Keratinocyte (primary cell): ENCODE measurements around the gene NUP214. TPM values are rescaled to one million over a fixed set of nuclear protein-coding genes. Genes with fewer than 3 reads are reported as not detected.

ENCODE experiments used
- DNase-seq: peaks from one replicate; pipeline ENCODE4 v3.0.0-alpha.2; 2011; ENCODE audit warnings: low read depth, missing footprints, low spot score
- FAIRE-seq: peaks from 2 replicates; lab custom pipeline; 2011; peaks lifted over from hg19 to GRCh38; lab: Jason Lieb, UNC
- H2AFZ ChIP-seq: 2 replicates; pipeline ENCODE4 v1.6.0; 2012; ENCODE audit warnings: low read length, control low read depth, inconsistent platforms; ENCODE audit not compliant: control insufficient read depth
- H3K27ac ChIP-seq: 2 replicates; pipeline ENCODE4 v1.5.1; 2011; ENCODE audit warnings: low read length; ENCODE audit not compliant: control insufficient read depth, insufficient read depth
- H3K27me3 ChIP-seq: 3 replicates; pipeline ENCODE4 v1.6.0; 2011; ENCODE audit warnings: low read length; ENCODE audit not compliant: control insufficient read depth, insufficient read depth; ENCODE audit errors: extremely low read depth
- H3K36me3 ChIP-seq, 2 experiments: 2 replicates in 1 of 2; 3 replicates in 1 of 2; pipeline ENCODE4 v1.5.1; 2011; ENCODE audit warnings: low read length in 2 of 2, mild to moderate bottlenecking in 1 of 2; ENCODE audit not compliant: control insufficient read depth in 2 of 2, insufficient read depth in 2 of 2; ENCODE audit errors: extremely low read depth in 1 of 2
- H3K4me1 ChIP-seq: 3 replicates; pipeline ENCODE4 v1.5.1; 2011; ENCODE audit warnings: low read length; ENCODE audit not compliant: control insufficient read depth, insufficient read depth; ENCODE audit errors: extremely low read depth
- H3K4me2 ChIP-seq: 3 replicates; pipeline ENCODE4 v1.6.0; 2011; ENCODE audit warnings: low read depth, low read length; ENCODE audit not compliant: control insufficient read depth, insufficient read depth; ENCODE audit errors: extremely low read depth
- H3K4me3 ChIP-seq, 3 experiments: fragments of 200-600 bp in 1 of 3; sonication (generic) in 1 of 3; 2 replicates in 2 of 3; 3 replicates in 1 of 3; pipeline ENCODE4 v1.5.1; 2011 to 2016; ENCODE audit warnings: low read length in 3 of 3, mild to moderate bottlenecking in 3 of 3, control low read depth in 2 of 3, inconsistent platforms in 1 of 3, low read depth in 1 of 3, mixed read lengths in 1 of 3, mixed run types in 1 of 3, moderate library complexity in 1 of 3; ENCODE audit not compliant: control insufficient read depth in 2 of 3, insufficient read depth in 2 of 3; ENCODE audit errors: extremely low read depth in 1 of 3
- H3K79me2 ChIP-seq: 2 replicates; pipeline ENCODE4 v1.6.0; 2012; ENCODE audit warnings: low read length; ENCODE audit not compliant: control insufficient read depth, insufficient read depth
- H3K9ac ChIP-seq: 3 replicates; pipeline ENCODE4 v1.6.0; 2011; ENCODE audit warnings: low read length; ENCODE audit not compliant: control insufficient read depth, insufficient read depth; ENCODE audit errors: extremely low read depth
- H3K9me1 ChIP-seq: 3 replicates; pipeline ENCODE4 v1.6.0; 2011; ENCODE audit warnings: low read length; ENCODE audit not compliant: control insufficient read depth, insufficient read depth; ENCODE audit errors: extremely low read depth
- H3K9me3 ChIP-seq: 2 replicates; pipeline ENCODE4 v1.5.1; 2012; ENCODE audit warnings: low read depth, low read length; ENCODE audit not compliant: control insufficient read depth
- H4K20me1 ChIP-seq: 3 replicates; pipeline ENCODE4 v1.6.0; 2011; ENCODE audit warnings: low read length; ENCODE audit not compliant: control insufficient read depth, insufficient read depth; ENCODE audit errors: extremely low read depth
- EZH2 ChIP-seq: IDR thresholded peaks from one replicate; pipeline ENCODE4 v1.6.1; 2012; ENCODE audit warnings: inconsistent platforms, mild to moderate bottlenecking, low read length, moderate library complexity
- dilution Hi-C: fragments of 300-500 bp; cut with MboI; formaldehyde crosslinking; loops from one replicate; pipeline ENCODE4 v1.7.0; 2020; ENCODE audit warnings: low sequenced_read_pairs; ENCODE audit not compliant: extremely low pct_ligation_motif_present
- polyA plus RNA-seq, 5 experiments: library from polyadenylated mRNA; depleted of rRNA in 3 of 5; stranded (reverse) in 3 of 5; stranded (forward) in 1 of 5; unstranded in 1 of 5; fragments of >200 nt; gene quantifications; 1 replicate in 1 of 5; 2 replicates in 3 of 5; 3 replicates in 1 of 5; pipeline versions ENCODE4 v1.2.1 to v1.2.3, GENCODE V29; 2011 to 2012; ENCODE audit warnings: missing spikeins in 2 of 5, low read depth in 1 of 5, low replicate concordance in 1 of 5
- TF ChIP-seq, protein P1 (sequence below), 3 experiments: IDR thresholded peaks in 1 of 3; conservative IDR thresholded peaks in 1 of 3; optimal IDR thresholded peaks in 1 of 3; 2 replicates in 2 of 3; 3 replicates in 1 of 3; pipeline versions ENCODE3 to v1.5.1; 2011; ENCODE audit warnings: low read length in 3 of 3, mild to moderate bottlenecking in 3 of 3, moderate library complexity in 2 of 3, control low read depth in 1 of 3, inconsistent platforms in 1 of 3; ENCODE audit not compliant: insufficient read depth in 2 of 3; ENCODE audit errors: extremely low read depth in 1 of 3

NUP214 gene
- polyA plus RNA-seq, 1 donor (not counting 4 experiments of a cell fraction or from before 2014, with no cell fraction given): 7.3 TPM

GRCh38 chr9:131165523-131165922, 40.1 kb downstream of the NUP214 start:
- no peak overlapping the region for H3K4me3 ChIP-seq
- no peaks in the 10 kb centered on the region for H3K9me3 ChIP-seq
- H3K36me3 ChIP-seq: peaks cover 13 to 18% of the 10 kb centered on the region in 2 experiments
- H3K27me3 ChIP-seq: no peaks in the 10 kb centered on the region
- H2AFZ ChIP-seq: no peak overlapping the region
- H3K4me1 ChIP-seq: no peaks in the 10 kb centered on the region
- DNase-seq (no peak), FAIRE-seq (no peak)
- TF ChIP-seq EZH2: no peak
- no peak overlapping the region for H3K9ac ChIP-seq
- H3K27ac ChIP-seq: no peak overlapping the region
- H3K4me2 ChIP-seq: no peak overlapping the region
- H3K79me2 ChIP-seq: peaks cover 2% of the 10 kb centered on the region
- dilution Hi-C loops: no loop called here
- H4K20me1 ChIP-seq: no peaks in the 10 kb centered on the region
- H3K9me1 ChIP-seq: no peaks in the 10 kb centered on the region

DNA sequence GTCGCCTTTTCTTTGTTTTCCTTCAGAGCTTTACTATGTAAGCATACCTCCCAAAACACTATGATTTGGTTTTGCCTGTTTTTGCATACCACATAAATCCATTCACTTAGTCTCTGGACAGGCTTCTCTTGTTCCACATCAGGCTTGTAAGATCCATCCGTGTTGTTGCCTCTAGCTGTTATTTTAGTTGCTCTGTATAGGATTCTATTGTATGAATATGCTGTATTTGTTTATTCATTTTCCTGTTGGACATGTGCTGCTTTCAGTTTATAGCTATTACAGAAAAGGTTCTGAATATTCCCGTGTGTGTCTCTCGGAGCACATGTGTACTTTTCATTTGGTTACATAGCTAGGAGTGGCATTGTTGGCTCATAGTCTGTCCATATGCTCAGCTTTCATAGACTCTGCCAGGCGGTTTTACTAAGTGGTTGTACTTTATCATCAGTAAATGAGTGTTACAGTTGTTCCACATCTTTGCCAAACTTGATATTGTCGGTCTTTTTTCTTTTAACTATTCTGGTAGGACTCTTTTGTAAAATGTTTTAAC, 41.8 kb downstream of the NUP214 start:
- H3K9ac ChIP-seq: no peak overlapping the region
- peaks cover 9 to 18% of the 10 kb centered on the region in 2 experiments for H3K36me3 ChIP-seq
- FAIRE-seq: no peak
- no peak overlapping the region for H3K4me2 ChIP-seq
- no peaks in the 10 kb centered on the region for H3K9me3 ChIP-seq
- H3K79me2 ChIP-seq: peaks cover 6% of the 10 kb centered on the region
- dilution Hi-C loops: no loop called here
- no peak for TF ChIP-seq EZH2
- TF ChIP-seq, protein P1, sequence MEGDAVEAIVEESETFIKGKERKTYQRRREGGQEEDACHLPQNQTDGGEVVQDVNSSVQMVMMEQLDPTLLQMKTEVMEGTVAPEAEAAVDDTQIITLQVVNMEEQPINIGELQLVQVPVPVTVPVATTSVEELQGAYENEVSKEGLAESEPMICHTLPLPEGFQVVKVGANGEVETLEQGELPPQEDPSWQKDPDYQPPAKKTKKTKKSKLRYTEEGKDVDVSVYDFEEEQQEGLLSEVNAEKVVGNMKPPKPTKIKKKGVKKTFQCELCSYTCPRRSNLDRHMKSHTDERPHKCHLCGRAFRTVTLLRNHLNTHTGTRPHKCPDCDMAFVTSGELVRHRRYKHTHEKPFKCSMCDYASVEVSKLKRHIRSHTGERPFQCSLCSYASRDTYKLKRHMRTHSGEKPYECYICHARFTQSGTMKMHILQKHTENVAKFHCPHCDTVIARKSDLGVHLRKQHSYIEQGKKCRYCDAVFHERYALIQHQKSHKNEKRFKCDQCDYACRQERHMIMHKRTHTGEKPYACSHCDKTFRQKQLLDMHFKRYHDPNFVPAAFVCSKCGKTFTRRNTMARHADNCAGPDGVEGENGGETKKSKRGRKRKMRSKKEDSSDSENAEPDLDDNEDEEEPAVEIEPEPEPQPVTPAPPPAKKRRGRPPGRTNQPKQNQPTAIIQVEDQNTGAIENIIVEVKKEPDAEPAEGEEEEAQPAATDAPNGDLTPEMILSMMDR (optimal IDR thresholded peaks at IDR 0.05 in 1 of 3, IDR thresholded peaks at IDR 0.05 in 1 of 3, conservative IDR thresholded peaks at IDR 0.05 in 1 of 3; ENCODE audit: extremely low read depth in 1 of 3, insufficient read depth in 2 of 3, low read length in 3 of 3): no peak
- H4K20me1 ChIP-seq: no peaks in the 10 kb centered on the region
- no peaks in the 10 kb centered on the region for H3K27me3 ChIP-seq
- H2AFZ ChIP-seq: no peak overlapping the region
- no peak for DNase-seq
- H3K9me1 ChIP-seq: no peaks in the 10 kb centered on the region
- no peak overlapping the region for H3K27ac ChIP-seq
- no peak overlapping the region for H3K4me3 ChIP-seq
- no peaks in the 10 kb centered on the region for H3K4me1 ChIP-seq

DNA sequence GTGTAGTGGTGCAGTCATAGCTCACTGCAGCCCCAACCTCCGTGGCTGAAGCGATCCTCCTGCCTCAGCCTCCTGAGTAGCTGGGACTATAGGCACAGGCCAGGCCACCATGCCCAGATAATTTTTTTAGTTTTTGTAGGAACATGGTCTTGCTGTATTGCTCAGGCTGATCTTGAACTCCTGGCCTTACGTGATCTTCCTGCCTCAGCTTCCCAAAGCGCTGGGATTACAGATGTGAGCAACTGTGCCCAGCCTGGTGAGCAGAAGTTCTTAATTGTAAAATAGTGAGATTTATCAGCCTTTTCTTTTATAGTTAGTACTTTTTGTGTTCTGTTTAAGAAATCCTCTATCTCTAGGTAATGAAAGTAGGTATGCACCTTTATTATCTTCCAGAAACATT, 42.5 kb downstream of the NUP214 start:
- H2AFZ ChIP-seq: no peak overlapping the region
- H3K4me2 ChIP-seq: no peak overlapping the region
- dilution Hi-C loops: no loop called here
- DNase-seq (no peak), FAIRE-seq (no peak)
- H3K27me3 ChIP-seq: no peaks in the 10 kb centered on the region
- peaks cover 6% of the 10 kb centered on the region for H3K79me2 ChIP-seq
- no peak for TF ChIP-seq EZH2
- TF ChIP-seq, protein P1 (optimal IDR thresholded peaks at IDR 0.05 in 1 of 3, IDR thresholded peaks at IDR 0.05 in 1 of 3, conservative IDR thresholded peaks at IDR 0.05 in 1 of 3; ENCODE audit: extremely low read depth in 1 of 3, insufficient read depth in 2 of 3, low read length in 3 of 3): no peak
- H3K9me3 ChIP-seq: no peaks in the 10 kb centered on the region
- H3K9ac ChIP-seq: no peak overlapping the region
- peaks cover 8 to 16% of the 10 kb centered on the region in 2 experiments for H3K36me3 ChIP-seq
- H3K27ac ChIP-seq: no peak overlapping the region
- no peaks in the 10 kb centered on the region for H4K20me1 ChIP-seq
- no peaks in the 10 kb centered on the region for H3K4me1 ChIP-seq
- no peaks in the 10 kb centered on the region for H3K9me1 ChIP-seq
- no peak overlapping the region for H3K4me3 ChIP-seq
